ENCODE results near the gene LMTK2.

The LMTK2 gene

GRCh38 chr7:98178762-98179490 lies 72.3 kb downstream of the LMTK2 start:
- no peak for DNase-seq

DNA sequence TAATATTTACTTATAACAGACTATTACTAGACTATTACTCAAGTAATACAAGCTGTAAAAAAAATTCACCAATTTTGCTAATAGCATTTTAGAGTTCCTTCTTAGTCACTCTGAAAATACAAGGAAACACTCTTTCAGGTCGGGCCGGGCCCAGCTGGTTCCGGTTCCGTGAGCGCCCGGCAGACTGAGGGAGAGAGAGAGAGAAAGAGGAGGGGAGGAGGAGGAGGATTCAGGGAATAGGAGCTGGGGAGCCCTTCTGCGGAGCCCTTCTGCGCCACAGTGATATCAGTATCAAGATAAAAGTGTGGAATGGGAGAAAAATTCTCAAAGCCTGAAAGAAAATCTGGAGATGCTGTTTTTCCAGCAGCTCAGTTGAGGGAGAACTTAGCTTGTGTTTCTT lies 74.1 kb downstream of the LMTK2 start:
- no peak for DNase-seq

GRCh38 chr7:98185101-98185500 lies 78.4 kb downstream of the LMTK2 start:
- DNase-seq = no peak

- DNase-seq = no peak
Observed at GRCh38 chr7:98186452-98187137, 79.9 kb downstream of the LMTK2 start.

DNA sequence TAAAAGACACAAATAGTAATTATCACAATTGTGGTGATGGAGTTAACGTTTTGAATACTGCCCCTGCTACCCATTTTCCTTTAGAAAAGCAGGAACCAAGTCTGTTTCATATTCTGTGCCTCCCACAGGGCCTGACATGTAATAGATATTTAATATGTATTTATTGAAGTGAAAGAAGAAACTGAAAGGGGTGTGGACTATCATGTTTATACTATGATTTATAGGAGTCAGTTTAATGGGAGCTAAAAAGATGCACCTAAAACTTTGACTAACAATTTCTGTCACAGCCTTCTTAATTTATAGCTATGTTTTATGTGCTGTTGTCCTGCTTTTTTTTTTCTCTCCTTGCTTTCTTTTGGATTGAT lies 80.5 kb downstream of the LMTK2 start:
- no peak for DNase-seq

- no peak for DNase-seq
Observed at GRCh38 chr7:98189559-98189958, 82.9 kb downstream of the LMTK2 start.

DNA sequence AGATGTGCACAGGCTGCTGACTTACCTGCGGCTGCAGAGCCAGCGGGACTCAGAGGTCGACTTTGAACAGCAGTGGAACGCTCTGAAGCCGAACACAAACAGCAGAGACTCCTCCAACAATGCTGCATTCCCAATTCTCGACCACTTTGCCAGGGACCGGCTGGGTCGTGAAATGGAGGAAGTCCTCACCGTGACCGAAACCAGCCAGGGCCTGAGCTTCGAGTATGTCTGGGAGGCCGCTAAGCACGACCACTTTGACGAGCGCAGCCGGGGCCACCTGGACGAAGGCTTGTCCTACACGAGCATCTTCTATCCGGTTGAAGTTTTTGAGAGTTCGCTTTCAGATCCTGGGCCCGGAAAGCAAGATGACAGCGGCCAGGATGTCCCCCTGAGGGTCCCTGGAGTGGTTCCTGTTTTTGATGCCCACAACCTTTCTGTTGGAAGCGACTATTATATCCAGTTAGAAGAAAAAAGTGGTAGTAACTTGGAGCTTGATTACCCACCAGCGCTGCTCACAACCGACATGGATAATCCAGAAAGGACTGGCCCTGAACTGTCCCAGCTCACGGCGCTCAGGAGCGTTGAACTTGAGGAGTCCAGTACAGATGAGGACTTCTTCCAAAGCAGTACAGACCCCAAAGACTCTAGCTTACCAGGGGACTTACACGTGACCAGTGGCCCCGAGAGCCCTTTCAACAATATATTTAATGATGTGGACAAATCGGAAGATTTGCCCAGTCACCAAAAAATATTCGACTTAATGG lies 85.2 kb downstream of the LMTK2 start:
- no peak for DNase-seq

- no peak for DNase-seq
Observed at GRCh38 chr7:98192781-98193457, 86.3 kb downstream of the LMTK2 start.

- DNase-seq = no peak
Observed at GRCh38 chr7:98193474-98194180, 87.0 kb downstream of the LMTK2 start.

DNA sequence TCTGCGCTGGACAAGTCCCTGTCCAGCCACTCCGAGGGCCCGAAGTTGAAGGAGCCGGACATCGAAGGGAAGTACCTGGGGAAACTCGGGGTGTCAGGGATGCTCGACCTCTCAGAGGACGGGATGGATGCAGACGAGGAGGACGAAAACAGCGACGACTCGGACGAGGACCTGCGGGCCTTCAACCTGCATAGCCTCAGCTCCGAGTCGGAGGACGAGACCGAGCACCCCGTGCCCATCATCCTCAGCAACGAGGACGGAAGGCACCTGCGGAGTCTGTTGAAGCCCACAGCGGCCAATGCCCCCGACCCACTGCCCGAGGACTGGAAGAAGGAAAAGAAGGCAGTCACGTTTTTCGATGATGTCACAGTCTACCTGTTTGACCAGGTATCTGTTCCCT lies 87.5 kb downstream of the LMTK2 start:
- no peak for DNase-seq

- DNase-seq = no peak
Observed at GRCh38 chr7:98194672-98195457, 88.2 kb downstream of the LMTK2 start.

DNA sequence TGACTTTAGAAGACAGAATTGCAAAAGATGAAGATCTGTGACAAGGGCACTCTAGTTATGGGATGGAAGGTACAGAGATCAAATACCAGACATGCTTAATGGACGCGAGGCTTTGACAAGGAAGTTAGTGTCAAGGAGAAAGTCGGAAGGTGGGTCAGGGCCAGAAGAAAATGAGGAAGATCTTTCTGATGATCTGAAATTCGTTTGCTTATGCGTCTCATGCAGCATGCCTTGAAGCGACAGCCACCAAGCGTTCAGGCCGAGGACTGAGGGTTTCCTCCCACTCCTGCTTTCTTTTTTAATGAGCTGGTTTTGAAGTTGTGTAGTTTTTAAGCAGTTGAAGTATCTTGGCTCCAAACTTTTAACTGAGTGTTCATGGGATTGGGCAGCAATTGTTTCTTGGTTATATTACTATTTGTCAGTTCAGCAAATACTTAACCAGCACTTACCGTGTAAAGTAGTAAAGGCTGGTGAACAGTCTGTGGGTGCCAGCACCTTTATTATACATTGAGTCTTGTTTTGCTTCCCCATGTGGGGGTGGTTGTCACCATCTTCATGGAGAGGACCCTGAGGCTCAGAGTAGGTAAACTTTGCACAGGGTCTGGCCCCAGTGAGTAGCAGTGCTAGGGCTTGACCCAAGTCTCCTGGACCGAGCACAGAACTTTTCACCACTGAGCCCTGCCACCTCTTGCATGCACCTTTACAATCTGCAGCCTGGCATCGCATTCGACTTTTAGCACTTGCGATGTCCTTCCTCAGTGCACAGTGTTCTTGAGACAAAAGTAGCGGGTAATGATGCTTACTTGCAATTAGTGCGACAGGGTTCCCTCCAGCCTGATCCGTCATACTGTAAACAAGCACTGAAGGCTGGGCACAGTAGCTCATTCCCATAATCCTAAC lies 90.3 kb downstream of the LMTK2 start:
- no peak for DNase-seq

DNA sequence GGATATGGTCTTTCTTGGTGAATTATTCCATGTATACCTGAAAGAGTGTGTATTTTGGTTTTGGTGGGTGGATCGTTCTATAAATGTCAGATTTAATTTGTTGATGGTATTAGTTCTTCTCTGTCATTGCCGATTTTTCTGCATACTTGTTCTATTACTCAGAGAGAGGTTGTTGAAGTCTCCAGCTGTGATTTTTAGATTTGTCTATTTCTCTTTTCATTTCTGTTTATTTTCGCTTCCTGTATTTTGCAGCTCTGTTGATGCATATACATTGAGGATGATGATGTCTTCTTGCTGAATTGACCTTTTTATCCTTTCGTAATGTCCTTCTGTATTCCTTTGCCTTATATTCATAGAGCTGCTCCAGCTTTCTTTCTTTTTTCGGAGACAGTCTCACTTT lies 92.5 kb downstream of the LMTK2 start:
- no peak for DNase-seq

- DNase-seq = peak; percentile 17
Observed at GRCh38 chr7:98200364-98200763, 93.7 kb downstream of the LMTK2 start.

GRCh38 chr7:98202367-98203195 lies 95.9 kb downstream of the LMTK2 start:
- peak; percentile 79 for DNase-seq

GRCh38 chr7:98203261-98203963 lies 96.8 kb downstream of the LMTK2 start:
- DNase-seq = no peak

DNA sequence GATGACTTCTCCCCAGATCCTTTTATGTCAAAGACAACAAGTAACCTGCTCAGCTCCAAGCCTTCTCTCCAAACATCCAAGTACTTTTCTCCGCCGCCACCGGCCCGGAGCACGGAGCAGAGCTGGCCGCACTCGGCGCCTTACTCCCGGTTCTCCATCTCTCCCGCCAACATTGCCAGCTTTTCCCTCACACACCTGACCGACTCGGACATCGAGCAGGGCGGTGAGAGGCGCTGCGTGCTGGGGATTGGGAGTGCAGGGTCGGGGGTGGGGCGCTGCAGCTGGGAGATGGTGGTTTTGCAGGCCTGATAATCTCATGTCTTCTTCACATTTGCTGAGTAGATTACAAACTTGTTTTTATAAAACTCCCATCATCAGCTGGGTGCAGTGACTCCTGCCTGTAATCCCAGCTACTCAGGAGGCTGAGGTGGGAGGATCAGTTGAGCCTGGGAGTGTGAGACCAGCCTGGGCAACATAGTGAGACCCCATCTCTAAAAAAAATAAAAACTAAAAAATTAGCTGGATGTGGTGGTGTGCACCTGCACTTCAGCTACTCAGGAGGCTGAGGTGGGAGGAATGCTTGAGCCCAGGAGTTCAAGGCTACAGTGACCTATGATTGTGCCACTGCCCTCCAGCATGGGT lies 97.4 kb downstream of the LMTK2 start:
- DNase-seq = no peak

DNA sequence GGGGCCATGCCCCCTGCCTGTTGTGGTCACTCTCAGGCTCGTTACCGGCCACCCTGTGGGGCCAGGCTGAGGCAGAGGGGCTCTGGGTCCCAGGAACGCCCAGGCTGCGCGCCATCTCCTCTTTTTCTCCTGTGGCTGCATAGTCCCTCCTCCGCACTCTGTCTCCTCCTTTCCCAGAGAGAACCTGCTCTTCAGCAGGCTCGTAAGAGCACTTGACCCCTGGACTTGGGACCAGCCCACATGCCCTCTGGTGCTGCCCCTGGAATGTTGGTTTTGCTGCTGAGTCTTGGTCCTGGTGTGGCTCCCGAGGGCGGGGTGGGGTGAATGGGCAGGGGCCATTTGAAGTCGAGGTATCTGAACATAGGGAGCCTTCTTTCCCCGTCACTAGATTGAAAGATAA lies 98.0 kb downstream of the LMTK2 start:
- DNase-seq = no peak
